ENCODE results near the gene CRYZL1. TPM values are rescaled to one million over a fixed set of nuclear protein-coding genes. Genes with fewer than 3 reads are reported as not detected.

CRYZL1 gene
- polyA plus RNA-seq, 3 donors, result 25.9 to 30.6 (median 26.1) TPM

- H3K27me3 Mint-ChIP-seq (ENCODE audit: low read depth in 3 of 3), result no peaks in the 10 kb centered on the region
- Histone ChIP-seq H2AFZ (ENCODE audit: insufficient read depth, low read depth, low read length, poor library complexity, severe bottlenecking) (no peak overlapping the region), H3K9ac (ENCODE audit: insufficient read depth, low read length, poor library complexity, severe bottlenecking) (no peak overlapping the region), H3K27ac (ENCODE audit: low read depth in 1 of 2, low read length in 2 of 2) (no peak overlapping the region), H3K4me2 (replicated peaks; ENCODE audit: extremely low read depth, low read length, poor library complexity, severe bottlenecking) (no peak overlapping the region), H3K4me1 (ENCODE audit: control insufficient read depth in 1 of 2, insufficient read depth in 2 of 2, low read length in 2 of 2) (no peaks in the 10 kb centered on the region), H3K79me2 (ENCODE audit: insufficient read depth, low read length) (no peaks in the 10 kb centered on the region), H3K9me3 (replicated peaks in 1 of 2; ENCODE audit: control insufficient read depth in 1 of 2, insufficient read depth in 1 of 2, low read length in 2 of 2) (no peaks in the 10 kb centered on the region), H3K36me3 (replicated peaks in 1 of 2; ENCODE audit: control insufficient read depth in 1 of 2, insufficient read depth in 2 of 2, low read length in 2 of 2) (peaks cover 34 to 82% of the 10 kb centered on the region in 2 donors), H4K20me1 (ENCODE audit: insufficient read depth, low read length) (no peaks in the 10 kb centered on the region), H3K27me3 (ENCODE audit: control insufficient read depth in 2 of 2, insufficient read depth in 2 of 2, low read length in 2 of 2) (no peaks in the 10 kb centered on the region), H3K4me3 (replicated peaks in 1 of 3; ENCODE audit: low read depth in 2 of 3, low read length in 3 of 3) (no peak overlapping the region)
- intact Hi-C loops (cut with micrococcal nuclease), result no loop called here
- no peak overlapping the region for H3K27ac Mint-ChIP-seq
- no CpG with 5 or more reads among the region's 7 CpGs for WGBS (ENCODE audit: insufficient coverage)
- no peak overlapping the region for H3K4me3 Mint-ChIP-seq
- DNase-seq, result no peak
- peaks cover 38 to 72% of the 10 kb centered on the region in 2 donors for H3K36me3 Mint-ChIP-seq
- no peaks in the 10 kb centered on the region for H3K4me1 Mint-ChIP-seq
- H3K9me3 Mint-ChIP-seq, result no peaks in the 10 kb centered on the region
- TF ChIP-seq, protein P1, sequence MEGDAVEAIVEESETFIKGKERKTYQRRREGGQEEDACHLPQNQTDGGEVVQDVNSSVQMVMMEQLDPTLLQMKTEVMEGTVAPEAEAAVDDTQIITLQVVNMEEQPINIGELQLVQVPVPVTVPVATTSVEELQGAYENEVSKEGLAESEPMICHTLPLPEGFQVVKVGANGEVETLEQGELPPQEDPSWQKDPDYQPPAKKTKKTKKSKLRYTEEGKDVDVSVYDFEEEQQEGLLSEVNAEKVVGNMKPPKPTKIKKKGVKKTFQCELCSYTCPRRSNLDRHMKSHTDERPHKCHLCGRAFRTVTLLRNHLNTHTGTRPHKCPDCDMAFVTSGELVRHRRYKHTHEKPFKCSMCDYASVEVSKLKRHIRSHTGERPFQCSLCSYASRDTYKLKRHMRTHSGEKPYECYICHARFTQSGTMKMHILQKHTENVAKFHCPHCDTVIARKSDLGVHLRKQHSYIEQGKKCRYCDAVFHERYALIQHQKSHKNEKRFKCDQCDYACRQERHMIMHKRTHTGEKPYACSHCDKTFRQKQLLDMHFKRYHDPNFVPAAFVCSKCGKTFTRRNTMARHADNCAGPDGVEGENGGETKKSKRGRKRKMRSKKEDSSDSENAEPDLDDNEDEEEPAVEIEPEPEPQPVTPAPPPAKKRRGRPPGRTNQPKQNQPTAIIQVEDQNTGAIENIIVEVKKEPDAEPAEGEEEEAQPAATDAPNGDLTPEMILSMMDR (IDR thresholded peaks at IDR 0.05), result no peak
Observed at GRCh38 chr21:33611006-33611744, 30.4 kb downstream of the CRYZL1 start.

GRCh38 chr21:33608559-33608958 is 33.0 kb downstream of the CRYZL1 start:
- Mint-ChIP-seq H3K9me3 (no peaks in the 10 kb centered on the region), H3K27ac (peak overlapping the region in 3 of 7 donors; percentile 10 to 41 (median 34)), H3K36me3 (peaks cover 35 to 60% of the 10 kb centered on the region in 2 donors), H3K4me1 (no peaks in the 10 kb centered on the region), H3K4me3 (no peak overlapping the region), H3K27me3 (ENCODE audit: low read depth in 3 of 3) (no peaks in the 10 kb centered on the region)
- Histone ChIP-seq H3K4me1 (ENCODE audit: control insufficient read depth in 1 of 2, insufficient read depth in 2 of 2, low read length in 2 of 2) (no peaks in the 10 kb centered on the region), H3K27me3 (ENCODE audit: control insufficient read depth in 2 of 2, insufficient read depth in 2 of 2, low read length in 2 of 2) (no peaks in the 10 kb centered on the region), H3K36me3 (replicated peaks in 1 of 2; ENCODE audit: control insufficient read depth in 1 of 2, insufficient read depth in 2 of 2, low read length in 2 of 2) (peaks cover 35 to 75% of the 10 kb centered on the region in 2 donors), H3K9ac (ENCODE audit: insufficient read depth, low read length, poor library complexity, severe bottlenecking) (no peak overlapping the region), H4K20me1 (ENCODE audit: insufficient read depth, low read length) (no peaks in the 10 kb centered on the region), H3K27ac (ENCODE audit: low read depth in 1 of 2, low read length in 2 of 2) (no peak overlapping the region), H3K79me2 (ENCODE audit: insufficient read depth, low read length) (no peaks in the 10 kb centered on the region), H3K4me3 (replicated peaks in 1 of 3; ENCODE audit: low read depth in 2 of 3, low read length in 3 of 3) (no peak overlapping the region), H2AFZ (ENCODE audit: insufficient read depth, low read depth, low read length, poor library complexity, severe bottlenecking) (no peak overlapping the region), H3K9me3 (replicated peaks in 1 of 2; ENCODE audit: control insufficient read depth in 1 of 2, insufficient read depth in 1 of 2, low read length in 2 of 2) (no peaks in the 10 kb centered on the region), H3K4me2 (replicated peaks; ENCODE audit: extremely low read depth, low read length, poor library complexity, severe bottlenecking) (no peak overlapping the region)
- WGBS (ENCODE audit: insufficient coverage), result no CpG with 5 or more reads among the region's 1 CpG
- DNase-seq, result no peak
- TF ChIP-seq, protein P1 (IDR thresholded peaks at IDR 0.05), result no peak
- intact Hi-C loops (cut with micrococcal nuclease), result no loop called here
